PC-3 (cell line): ENCODE data around the gene PBRM1. TPM values are rescaled to one million over a fixed set of nuclear protein-coding genes. Genes with fewer than 3 reads are reported as not detected.
A peak's percentile ranks its signal among the peaks of the same experiment; 100 is the strongest.

ENCODE experiments used
- ATAC-seq: fragments of 200-7000 bp; cut with Tn5 transposase; 2 replicates; pipeline ENCODE4 v1.9.1; 2020; ENCODE audit warnings: mild to moderate bottlenecking, moderate library complexity
- BruUV-seq: library from RNA; stranded (reverse); fragments of 400-500 nt; replicated peaks from 2 replicates; lab custom pipeline; 2021; lab: Mats Ljungman, UMichigan
- CTCF ChIA-PET: fragments of 300-600 bp; sonication (Branson Sonifier 250); formaldehyde crosslinking; loops from one replicate; lab custom pipeline; 2022; ENCODE audit warnings: antibody characterized with exemption; lab: Charles Lee
- POLR2A ChIA-PET: fragments of 300-600 bp; sonication (Branson Sonifier 250); formaldehyde crosslinking; loops from one replicate; lab custom pipeline; 2022; ENCODE audit warnings: antibody characterized with exemption; ENCODE audit not compliant: unreplicated experiment; lab: Charles Lee
- DNase-seq: peaks from one replicate; pipeline ENCODE4 v3.0.0-alpha.2; 2015
- H2AFZ ChIP-seq: fragments of 300-600 bp; sonication (generic); 2 replicates; pipeline ENCODE4 v1.6.0; 2016; ENCODE audit warnings: antibody characterized with exemption, low read length
- H3F3A ChIP-seq: fragments of 300-600 bp; sonication (generic); one replicate; pipeline ENCODE4 v1.6.0; 2017; ENCODE audit warnings: antibody characterized with exemption, low read length, control low read depth, mild to moderate bottlenecking; ENCODE audit not compliant: unreplicated experiment
- H3K27ac ChIP-seq: fragments of 300-600 bp; sonication (generic); 2 replicates; pipeline ENCODE4 v1.5.1; 2016; ENCODE audit warnings: mild to moderate bottlenecking, low read length
- H3K27me3 ChIP-seq: fragments of 300-600 bp; sonication (generic); 2 replicates; pipeline ENCODE4 v1.6.1; 2016; ENCODE audit warnings: low read length, mixed read lengths
- H3K36me3 ChIP-seq: fragments of 300-600 bp; sonication (generic); 2 replicates; pipeline ENCODE4 v1.6.1; 2016; ENCODE audit warnings: low read depth, mixed run types, low read length, mixed read lengths
- H3K4me1 ChIP-seq: fragments of 300-600 bp; sonication (generic); 2 replicates; pipeline ENCODE4 v1.5.1; 2016; ENCODE audit warnings: low read length; ENCODE audit not compliant: insufficient read depth
- H3K4me2 ChIP-seq: fragments of 300-600 bp; sonication (generic); 2 replicates; pipeline ENCODE4 v1.6.0; 2016; ENCODE audit warnings: low read length
- H3K4me3 ChIP-seq: fragments of 300-600 bp; sonication (generic); 2 replicates; pipeline ENCODE4 v1.5.1; 2016; ENCODE audit warnings: mild to moderate bottlenecking, low read length, mixed read lengths
- H3K79me2 ChIP-seq: fragments of 300-600 bp; sonication (generic); 2 replicates; pipeline ENCODE4 v1.6.1; 2017; ENCODE audit warnings: low read length, mixed read lengths
- H3K9ac ChIP-seq: fragments of 300-600 bp; sonication (generic); 2 replicates; pipeline ENCODE4 v1.6.0; 2016; ENCODE audit warnings: mild to moderate bottlenecking, low read length
- H3K9me2 ChIP-seq: fragments of 300-600 bp; sonication (generic); replicated peaks from 2 replicates; pipeline ENCODE4 v1.6.1; 2016; ENCODE audit warnings: mixed run types, low read length, mixed read lengths
- H3K9me3 ChIP-seq: fragments of 300-600 bp; sonication (generic); 2 replicates; pipeline ENCODE4 v1.6.1; 2016; ENCODE audit warnings: low read length, mixed read lengths
- H4K20me1 ChIP-seq: fragments of 300-600 bp; sonication (generic); 2 replicates; pipeline ENCODE4 v1.6.1; 2016; ENCODE audit warnings: low read length, mixed read lengths
- CTCF ChIP-seq: fragments of 300-600 bp; sonication (generic); conservative IDR thresholded peaks from 2 replicates; pipeline ENCODE4 v1.5.1; 2017; ENCODE audit warnings: antibody characterized with exemption, low read depth, mild to moderate bottlenecking, low read length
- EZH2 ChIP-seq: fragments of 300-600 bp; sonication (generic); IDR thresholded peaks from one replicate; pipeline ENCODE4 v1.6.1; 2017; ENCODE audit warnings: antibody characterized with exemption, mild to moderate bottlenecking, low read length; ENCODE audit not compliant: unreplicated experiment
- EZH2phosphoT487 ChIP-seq: fragments of 300-600 bp; sonication (generic); IDR thresholded peaks from 2 replicates; pipeline ENCODE4 v1.6.1; 2018; ENCODE audit warnings: mild to moderate bottlenecking, antibody characterized with exemption, low read length, borderline replicate concordance
- intact Hi-C: fragments of 100-400 bp; cut with micrococcal nuclease; formaldehyde crosslinking; loops from 2 replicates; pipeline ENCODE4 v1.9.0; 2023
- total RNA-seq: library from RNA; depleted of rRNA; stranded (reverse); fragments of >200 nt; gene quantifications from 2 replicates; pipeline ENCODE4 v1.2.3, GENCODE V29; 2014

The PBRM1 gene
- total RNA-seq, 1 experiment from 2014 or later = 59.7 TPM

GRCh38 chr3:52547143-52547542 lies 138.6 kb downstream of the PBRM1 start:
- H4K20me1 ChIP-seq = no peaks in the 10 kb centered on the region
- no peaks in the 10 kb centered on the region for H3K27me3 ChIP-seq
- H3F3A ChIP-seq = no peaks in the 10 kb centered on the region
- H3K4me1 ChIP-seq = no peaks in the 10 kb centered on the region
- no peak for ATAC-seq
- ChIA-PET CTCF (interaction anchor here (0.6 kb wide), 1 partner anchor 173 kb away, joined by 3 read pairs; no protein-coding TSS in a partner anchor), POLR2A (no interaction called here)
- H3K9ac ChIP-seq = no peak overlapping the region
- H3K27ac ChIP-seq = no peak overlapping the region
- no peaks in the 10 kb centered on the region for H3K9me3 ChIP-seq
- no peak overlapping the region for H2AFZ ChIP-seq
- no TSS peak for BruUV-seq
- H3K36me3 ChIP-seq = peaks cover 32% of the 10 kb centered on the region
- TF ChIP-seq EZH2phosphoT487 (no peak), CTCF (no peak), EZH2 (no peak)
- H3K4me2 ChIP-seq = no peak overlapping the region
- H3K4me3 ChIP-seq = no peak overlapping the region
- no peaks in the 10 kb centered on the region for H3K9me2 ChIP-seq
- peaks cover 5% of the 10 kb centered on the region; the same call in 1 of the 2 replicates for H3K79me2 ChIP-seq
- DNase-seq = no peak
- intact Hi-C loops = no loop called here

GRCh38 chr3:52546111-52546901 lies 139.4 kb downstream of the PBRM1 start:
- Histone ChIP-seq H3K79me2 (peaks cover 12% of the 10 kb centered on the region), H3K9me2 (no peaks in the 10 kb centered on the region), H3K9me3 (no peaks in the 10 kb centered on the region), H3K36me3 (peaks cover 38% of the 10 kb centered on the region), H3K27ac (no peak overlapping the region), H3K9ac (no peak overlapping the region), H3K4me2 (no peak overlapping the region), H3K4me3 (no peak overlapping the region), H3K4me1 (no peaks in the 10 kb centered on the region), H3K27me3 (no peaks in the 10 kb centered on the region), H4K20me1 (0 out of 2 replicates have a peak, but pooled peaks cover 5% of the 10 kb centered on the region), H2AFZ (no peak overlapping the region), H3F3A (no peaks in the 10 kb centered on the region)
- intact Hi-C loops = no loop called here
- TSS peak; percentile 23 for BruUV-seq
- DNase-seq = no peak
- peak; percentile 31; the same call in 1 of the 2 replicates for ATAC-seq
- no peak for TF ChIP-seq CTCF
- no peak for TF ChIP-seq EZH2
- TF ChIP-seq EZH2phosphoT487 = no peak
- ChIA-PET CTCF (no interaction called here), POLR2A (no interaction called here)

GRCh38 chr3:52544937-52545336 lies 140.8 kb downstream of the PBRM1 start:
- Histone ChIP-seq H3K4me3 (no peak overlapping the region), H3K4me1 (no peaks in the 10 kb centered on the region), H3K27me3 (no peaks in the 10 kb centered on the region), H3K9me3 (no peaks in the 10 kb centered on the region), H2AFZ (no peak overlapping the region), H3K9me2 (no peaks in the 10 kb centered on the region), H4K20me1 (0 out of 2 replicates have a peak, but pooled peaks cover 5% of the 10 kb centered on the region), H3K9ac (no peak overlapping the region), H3K79me2 (peaks cover 26% of the 10 kb centered on the region), H3K27ac (no peak overlapping the region), H3F3A (no peaks in the 10 kb centered on the region), H3K36me3 (peaks cover 37% of the 10 kb centered on the region), H3K4me2 (no peak overlapping the region)
- intact Hi-C loops = no loop called here
- BruUV-seq = no TSS peak
- ATAC-seq (no peak), DNase-seq (no peak)
- ChIA-PET POLR2A (no interaction called here), CTCF (no interaction called here)
- TF ChIP-seq EZH2phosphoT487 = no peak
- no peak for TF ChIP-seq CTCF
- no peak for TF ChIP-seq EZH2
